ENCODE results near the gene PRM1. TPM values are rescaled to one million over a fixed set of nuclear protein-coding genes. Genes with fewer than 3 reads are reported as not detected.
A peak's percentile ranks its signal among the peaks of the same experiment; 100 is the strongest.

PRM1 gene
- total and polyA plus RNA-seq, 2 of the 8 experiments (the other 6 are each of a cell fraction or from before 2014, with no cell fraction given), result 0.54 to 0.82 TPM

DNA sequence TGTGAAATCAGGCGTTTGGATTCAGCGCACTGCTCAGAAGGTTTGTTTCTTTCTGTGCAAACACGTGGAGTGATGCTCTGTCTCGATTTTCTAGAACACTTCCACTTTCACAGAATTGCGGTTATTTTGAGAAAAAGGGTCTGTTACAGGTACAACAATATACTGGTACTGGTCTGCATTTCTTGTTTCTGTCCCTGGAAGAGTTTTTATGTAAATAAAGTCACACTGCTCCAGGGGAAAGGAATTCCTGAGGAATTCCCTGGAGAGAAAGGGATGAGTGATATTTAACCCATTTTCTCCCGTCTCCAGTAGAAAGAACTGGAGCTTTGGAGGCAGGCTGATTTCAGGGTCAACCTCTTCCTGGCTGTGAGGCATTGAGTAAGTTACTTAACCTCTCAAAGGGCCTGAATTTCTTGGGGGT lies 48.0 kb upstream of the PRM1 start (continued):
- TF ChIP-seq, protein P1, sequence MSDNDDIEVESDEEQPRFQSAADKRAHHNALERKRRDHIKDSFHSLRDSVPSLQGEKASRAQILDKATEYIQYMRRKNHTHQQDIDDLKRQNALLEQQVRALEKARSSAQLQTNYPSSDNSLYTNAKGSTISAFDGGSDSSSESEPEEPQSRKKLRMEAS (IDR thresholded peaks at IDR 0.05), result 0 out of 2 replicates have a peak, but pooled peaks have one; percentile 48
- 0 out of 2 replicates have a peak, but pooled peaks have one; percentile 2 for TF ChIP-seq RBBP5 (IDR thresholded peaks at IDR 0.05; ENCODE audit: borderline replicate concordance, low read depth, low read length)

Measured in H1 (cell line).